Subcutaneous adipose tissue (tissue), 4 donors: ENCODE measurements around the gene REPS1. TPM values are rescaled to one million over a fixed set of nuclear protein-coding genes. Genes with fewer than 3 reads are reported as not detected.

Experiments used
- total RNA-seq, 4 donors: library from RNA; depleted of rRNA; stranded (reverse); fragments of >200 nt; gene quantifications; one replicate each; pipeline ENCODE4 v1.1.0, GENCODE V29; 2016
- TF ChIP-seq, protein P1 (sequence below): fragments of 450-650 bp; IDR thresholded peaks from one replicate; pipeline ENCODE4 v1.5.1; 2016; ENCODE audit warnings: low read depth, mild to moderate bottlenecking, control low read depth, antibody characterized with exemption, moderate library complexity

Gene REPS1
- 10 to 100 TPM; 27.1 to 47.3 (median 33.1) TPM for total RNA-seq

GRCh38 chr6:138987643-138988468 is at the start of gene REPS1:
TSS of gene REPS1 (minus strand) at chr6:138988253. CDS start at chr6:138987682, 571 bp downstream.
- TF ChIP-seq, protein P1, sequence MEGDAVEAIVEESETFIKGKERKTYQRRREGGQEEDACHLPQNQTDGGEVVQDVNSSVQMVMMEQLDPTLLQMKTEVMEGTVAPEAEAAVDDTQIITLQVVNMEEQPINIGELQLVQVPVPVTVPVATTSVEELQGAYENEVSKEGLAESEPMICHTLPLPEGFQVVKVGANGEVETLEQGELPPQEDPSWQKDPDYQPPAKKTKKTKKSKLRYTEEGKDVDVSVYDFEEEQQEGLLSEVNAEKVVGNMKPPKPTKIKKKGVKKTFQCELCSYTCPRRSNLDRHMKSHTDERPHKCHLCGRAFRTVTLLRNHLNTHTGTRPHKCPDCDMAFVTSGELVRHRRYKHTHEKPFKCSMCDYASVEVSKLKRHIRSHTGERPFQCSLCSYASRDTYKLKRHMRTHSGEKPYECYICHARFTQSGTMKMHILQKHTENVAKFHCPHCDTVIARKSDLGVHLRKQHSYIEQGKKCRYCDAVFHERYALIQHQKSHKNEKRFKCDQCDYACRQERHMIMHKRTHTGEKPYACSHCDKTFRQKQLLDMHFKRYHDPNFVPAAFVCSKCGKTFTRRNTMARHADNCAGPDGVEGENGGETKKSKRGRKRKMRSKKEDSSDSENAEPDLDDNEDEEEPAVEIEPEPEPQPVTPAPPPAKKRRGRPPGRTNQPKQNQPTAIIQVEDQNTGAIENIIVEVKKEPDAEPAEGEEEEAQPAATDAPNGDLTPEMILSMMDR: no peak

- TF ChIP-seq, protein P1: no peak
These were observed 49.4 kb upstream of the REPS1 start for GRCh38 chr6:139037490-139037889.

DNA sequence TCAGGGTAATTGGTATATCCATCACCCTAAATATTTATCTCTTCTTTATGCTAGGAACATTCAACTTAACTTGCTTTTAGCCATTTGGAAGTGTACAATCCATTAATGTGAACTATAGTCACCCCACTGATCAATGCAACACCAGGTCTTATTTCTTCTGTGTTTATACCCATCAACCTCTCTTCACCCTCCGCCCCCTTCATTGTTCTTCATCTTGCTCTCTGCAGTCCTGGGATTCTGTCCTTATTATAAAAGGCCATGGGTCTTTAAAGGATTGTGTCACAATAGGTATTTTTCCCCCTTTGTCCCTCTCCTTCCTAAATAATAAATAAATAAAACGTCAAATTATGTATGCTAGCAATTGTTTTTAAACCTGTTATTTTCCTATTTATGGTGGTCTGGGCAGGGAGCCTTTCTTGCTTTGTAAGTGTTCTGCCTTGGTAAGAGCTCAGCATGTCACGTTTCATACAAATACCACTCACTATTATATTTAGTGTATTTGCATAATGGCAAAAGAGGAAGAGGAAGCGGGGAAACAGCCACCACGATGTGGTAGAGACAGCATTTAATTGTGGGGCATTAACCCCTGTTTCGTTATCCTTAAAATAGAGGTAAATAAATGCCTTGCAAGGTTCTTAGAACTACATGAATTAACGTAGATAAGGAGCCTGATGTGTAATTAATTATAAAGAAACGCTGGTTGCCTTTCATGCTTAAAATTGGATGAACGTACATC is 42.3 kb upstream of the REPS1 start:
- TF ChIP-seq, protein P1: no peak

DNA sequence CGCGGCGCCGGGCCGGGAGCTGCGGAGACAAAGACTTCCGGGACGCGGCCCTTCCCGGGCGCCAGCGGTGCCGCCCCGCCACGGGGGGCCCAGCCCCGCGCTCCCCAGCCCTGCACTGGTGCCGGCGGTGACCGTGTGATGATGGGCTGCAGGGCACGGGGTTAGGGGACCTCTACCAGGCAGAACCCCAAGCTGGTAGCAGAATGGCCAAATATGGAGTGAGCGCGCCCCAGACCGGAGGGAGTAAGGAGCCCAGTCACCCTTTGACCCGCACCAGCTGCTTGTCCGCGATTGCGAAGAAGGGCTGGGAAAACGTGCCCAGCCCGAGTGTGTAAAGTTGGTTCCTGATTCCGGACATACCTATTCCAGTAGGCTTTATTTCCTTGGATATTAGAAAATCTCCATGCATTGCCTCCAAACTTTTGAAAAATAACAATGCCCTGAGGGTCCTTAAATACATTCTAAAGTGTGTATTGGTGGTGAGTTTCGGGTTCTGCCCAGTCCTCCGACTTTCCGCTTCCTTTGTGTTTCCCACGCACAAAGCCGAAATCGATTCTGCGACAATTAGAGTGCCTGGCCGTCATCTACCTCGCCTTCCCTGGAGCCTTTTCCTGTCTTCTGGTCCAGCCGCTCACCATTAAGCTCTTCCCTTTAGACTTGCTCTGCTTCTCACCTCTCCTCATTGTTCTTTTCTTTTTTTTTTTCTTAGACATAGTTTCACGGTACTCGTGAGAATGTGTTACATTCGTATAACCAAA is 41.6 kb upstream of the REPS1 start:
- TF ChIP-seq, protein P1: no peak

DNA sequence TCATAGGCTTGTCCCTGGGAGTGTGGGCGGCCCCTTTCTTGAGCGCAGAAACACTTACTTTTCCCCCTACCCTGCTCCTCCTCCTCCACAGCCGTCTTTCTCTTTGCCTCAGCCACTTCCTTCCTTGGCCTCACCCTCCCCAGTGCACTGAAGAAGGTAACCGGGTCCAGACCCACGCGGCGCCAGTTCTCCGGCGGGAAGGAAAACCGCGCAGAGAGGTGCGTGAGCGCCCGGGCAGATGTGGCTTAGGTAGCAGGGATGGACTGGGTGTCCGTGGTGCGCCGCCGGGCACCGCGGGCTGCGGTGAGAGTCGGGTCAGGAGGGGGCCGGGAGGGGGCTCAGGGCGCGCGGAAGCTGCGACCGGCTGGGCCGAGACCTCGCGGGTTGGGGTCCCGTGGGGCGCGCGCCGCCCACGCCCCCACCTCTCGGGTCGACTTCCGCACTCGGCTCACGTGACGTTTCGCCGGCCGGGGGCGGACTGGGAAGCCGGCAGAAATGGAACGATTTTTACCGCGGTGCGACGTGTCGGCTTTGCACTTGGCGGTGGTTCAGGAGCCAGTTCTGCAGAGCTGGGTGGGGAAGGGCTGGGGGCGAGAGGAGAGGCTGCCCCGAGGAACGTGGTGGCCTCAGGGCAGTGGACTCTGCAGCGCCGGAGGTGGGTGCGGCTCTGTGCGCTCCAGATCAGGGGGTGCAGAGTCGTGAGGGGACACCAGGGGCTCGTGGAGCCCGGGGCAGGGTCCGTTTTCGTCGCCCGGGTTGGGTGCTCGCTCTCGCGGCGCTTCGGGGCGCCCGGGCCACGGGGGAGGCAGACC is 40.8 kb upstream of the REPS1 start, which contains the start of gene ABRACL:
Gene ABRACL, plus strand, starts transcription at position 88 of the 812 bp plus-strand sequence. CDS start 5,416 bp downstream, outside the sequence.
- TF ChIP-seq, protein P1: no peak

DNA sequence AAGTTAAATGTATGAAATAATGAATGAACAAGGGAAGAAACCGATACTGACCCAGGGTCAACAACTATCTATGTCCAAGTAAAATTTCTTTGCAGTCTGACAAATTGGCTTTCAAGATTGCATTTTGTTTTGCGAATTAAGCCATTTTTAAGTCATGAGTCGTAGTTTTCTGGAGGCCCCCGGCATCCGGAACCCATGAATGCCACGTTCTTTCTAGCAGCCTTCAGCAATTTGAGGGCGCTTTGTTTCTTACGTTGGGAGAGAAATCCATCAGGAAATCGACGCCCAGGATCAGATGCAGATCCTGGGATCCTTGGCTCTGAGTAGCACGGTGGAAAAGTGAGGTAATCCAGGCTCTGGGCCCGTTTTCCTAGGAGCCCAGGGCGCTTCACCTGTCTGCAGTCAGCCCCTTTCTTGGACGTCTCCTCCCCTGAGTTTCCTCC is 40.2 kb upstream of the REPS1 start:
- TF ChIP-seq, protein P1: no peak
